Thyroid gland (tissue), 4 donors: ENCODE measurements around the gene ACAA2. TPM values are rescaled to one million over a fixed set of nuclear protein-coding genes. Genes with fewer than 3 reads are reported as not detected.

Experiments
- DNase-seq, 2 donors: peaks; one replicate each; pipeline ENCODE4 v3.0.0-alpha.2; 2019
- H3K27ac ChIP-seq, 3 donors: fragments of 200-600 bp; sonication (generic); 1 replicate in 2 of 3; 2 replicates in 1 of 3; pipeline ENCODE4 v1.5.1; 2016 to 2019; ENCODE audit warnings: mild to moderate bottlenecking in 1 of 3, moderate library complexity in 1 of 3
- H3K27me3 ChIP-seq: fragments of 200-600 bp; sonication (generic); one replicate; pipeline ENCODE4 v1.5.1; 2019
- H3K36me3 ChIP-seq, 2 donors: fragments of 200-600 bp; sonication (generic); one replicate each; pipeline ENCODE4 v1.5.1; 2016 to 2019
- H3K4me1 ChIP-seq, 2 donors: fragments of 200-600 bp; sonication (generic); one replicate each; pipeline ENCODE4 v1.5.1; 2017 to 2019
- H3K4me3 ChIP-seq, 3 donors: fragments of 200-600 bp; sonication (generic); replicated peaks in 1 of 3; 1 replicate in 2 of 3; 2 replicates in 1 of 3; pipeline ENCODE4 v1.5.1; 2016; ENCODE audit warnings: mild to moderate bottlenecking in 1 of 3
- H3K9me3 ChIP-seq: fragments of 200-600 bp; sonication (generic); one replicate; pipeline ENCODE4 v1.5.1; 2017
- POLR2A ChIP-seq, 2 donors: fragments of 450-650 bp; IDR thresholded peaks; one replicate each; pipeline ENCODE4 v1.6.1; 2017; ENCODE audit warnings: antibody characterized with exemption in 2 of 2, mild to moderate bottlenecking in 2 of 2, moderate library complexity in 1 of 2
- WGBS, 2 donors: methylation state at CpG; one replicate each; pipeline ENCODE4 v1.1.5; 2017; 5-methylcytosine and 5-hydroxymethylcytosine counted together
- intact Hi-C: fragments of 100-400 bp; cut with DNase I; formaldehyde crosslinking; loops from one replicate; pipeline ENCODE4 v1.15.1; 2023
- total RNA-seq, 4 donors: library from RNA; depleted of rRNA; stranded (reverse); fragments of >200 nt; gene quantifications; one replicate each; pipeline ENCODE4 v1.2.3, GENCODE V29; 2016
- TF ChIP-seq, protein P1 (sequence below), 6 experiments: fragments of 200-600 bp in 3 of 6; fragments of 450-650 bp in 3 of 6; sonication (generic) in 3 of 6; IDR thresholded peaks; one replicate each; pipeline ENCODE4 v1.5.1; 2016 to 2019; ENCODE audit warnings: antibody characterized with exemption in 6 of 6, mild to moderate bottlenecking in 2 of 6, inconsistent platforms in 1 of 6, moderate library complexity in 1 of 6

Gene ACAA2
- total RNA-seq, 4 donors from 2014 or later = 50.8 to 157 (median 108) TPM

DNA sequence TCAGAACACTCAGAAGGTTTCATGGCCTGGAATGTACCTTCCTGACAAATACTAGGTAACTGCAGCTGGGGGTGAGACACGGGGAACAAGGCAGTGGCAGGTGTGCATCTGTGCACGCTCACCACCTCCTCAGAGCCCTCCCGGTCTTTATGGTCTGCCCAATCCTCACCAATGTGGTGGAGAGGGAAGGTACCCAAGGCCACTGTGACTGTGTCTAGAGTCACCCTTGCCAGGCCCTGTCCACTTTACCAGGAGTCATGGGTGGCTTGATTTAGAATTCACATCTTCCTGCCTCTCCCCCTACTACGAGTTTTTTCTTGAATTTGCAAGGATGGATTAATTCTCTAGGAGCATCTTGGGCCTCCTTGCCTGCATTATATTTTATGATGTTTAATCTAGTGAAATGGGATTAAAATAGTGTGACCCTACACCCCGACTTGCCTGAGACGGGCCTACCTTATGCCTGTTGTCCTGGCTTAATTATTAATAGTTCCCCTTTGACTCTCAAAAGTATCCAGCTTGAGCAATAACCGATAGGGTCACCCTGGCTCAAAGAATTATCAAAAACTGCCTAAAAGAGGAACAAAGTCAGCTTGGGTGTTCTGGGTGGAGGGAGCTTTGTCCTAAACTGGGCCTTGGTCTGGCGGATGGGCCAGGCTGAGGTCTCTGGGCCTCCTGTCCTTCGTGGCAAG lies 56.5 kb downstream of the ACAA2 start:
- TF ChIP-seq POLR2A (IDR thresholded peaks at IDR 0.05) = no peak
- TF ChIP-seq, protein P1, sequence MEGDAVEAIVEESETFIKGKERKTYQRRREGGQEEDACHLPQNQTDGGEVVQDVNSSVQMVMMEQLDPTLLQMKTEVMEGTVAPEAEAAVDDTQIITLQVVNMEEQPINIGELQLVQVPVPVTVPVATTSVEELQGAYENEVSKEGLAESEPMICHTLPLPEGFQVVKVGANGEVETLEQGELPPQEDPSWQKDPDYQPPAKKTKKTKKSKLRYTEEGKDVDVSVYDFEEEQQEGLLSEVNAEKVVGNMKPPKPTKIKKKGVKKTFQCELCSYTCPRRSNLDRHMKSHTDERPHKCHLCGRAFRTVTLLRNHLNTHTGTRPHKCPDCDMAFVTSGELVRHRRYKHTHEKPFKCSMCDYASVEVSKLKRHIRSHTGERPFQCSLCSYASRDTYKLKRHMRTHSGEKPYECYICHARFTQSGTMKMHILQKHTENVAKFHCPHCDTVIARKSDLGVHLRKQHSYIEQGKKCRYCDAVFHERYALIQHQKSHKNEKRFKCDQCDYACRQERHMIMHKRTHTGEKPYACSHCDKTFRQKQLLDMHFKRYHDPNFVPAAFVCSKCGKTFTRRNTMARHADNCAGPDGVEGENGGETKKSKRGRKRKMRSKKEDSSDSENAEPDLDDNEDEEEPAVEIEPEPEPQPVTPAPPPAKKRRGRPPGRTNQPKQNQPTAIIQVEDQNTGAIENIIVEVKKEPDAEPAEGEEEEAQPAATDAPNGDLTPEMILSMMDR (IDR thresholded peaks at IDR 0.05) = no peak
- Histone ChIP-seq H3K27me3 (no peaks in the 10 kb centered on the region), H3K9me3 (no peaks in the 10 kb centered on the region), H3K36me3 (no peaks in the 10 kb centered on the region), H3K4me1 (peaks cover 0 to 3% of the 10 kb centered on the region in 2 donors), H3K4me3 (no peak overlapping the region), H3K27ac (no peak overlapping the region)
- no peak for DNase-seq
- intact Hi-C loops = no loop called here
- WGBS, 2 donors = 89 to 99% methylated on average over 9 of the region's 9 CpGs

DNA sequence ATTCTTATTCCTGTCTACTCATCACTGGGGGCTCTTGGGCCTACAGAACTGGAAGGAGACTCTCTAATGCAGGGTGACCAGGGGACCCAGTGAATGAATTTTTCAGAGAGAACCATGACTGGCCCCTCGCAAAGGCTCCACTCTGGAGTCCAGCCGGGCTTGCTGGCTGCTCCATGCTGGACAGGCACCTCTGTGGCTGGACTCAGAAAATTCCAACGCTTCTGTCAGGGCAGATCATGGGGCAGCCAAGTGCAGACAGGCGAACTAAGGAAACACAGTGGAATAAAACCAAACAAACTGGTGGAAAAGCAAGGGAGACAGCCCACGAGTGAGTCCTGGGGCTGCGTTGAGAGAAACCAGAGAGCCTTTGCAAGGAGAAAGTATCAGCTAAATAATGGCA lies 57.2 kb downstream of the ACAA2 start:
- WGBS, 2 donors = 69 to 94% methylated on average over 4 to 6 of the region's 6 CpGs
- TF ChIP-seq, protein P1 (IDR thresholded peaks at IDR 0.05) = no peak
- TF ChIP-seq POLR2A (IDR thresholded peaks at IDR 0.05) = no peak

DNA sequence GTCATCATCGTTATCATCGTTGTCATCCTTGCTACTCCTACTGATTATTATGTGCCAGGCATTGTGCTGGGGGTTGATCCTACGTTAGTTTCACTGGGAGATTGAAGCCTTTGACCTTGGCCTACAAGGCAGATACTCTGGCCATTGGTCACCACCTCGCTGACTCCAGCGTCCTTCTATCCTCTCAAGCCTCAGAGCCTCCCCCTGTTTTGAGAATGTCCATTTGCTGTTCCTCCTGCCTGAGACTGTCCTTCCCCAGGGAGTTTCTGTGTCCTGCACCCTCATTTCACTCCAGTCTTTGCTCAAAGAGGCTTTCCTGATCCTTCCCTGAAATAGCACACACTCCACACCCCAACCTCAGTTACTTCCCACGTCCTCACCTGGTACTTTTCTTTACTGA lies 57.8 kb downstream of the ACAA2 start:
- Histone ChIP-seq H3K27ac (no peak overlapping the region), H3K27me3 (no peaks in the 10 kb centered on the region), H3K4me3 (no peak overlapping the region), H3K4me1 (peaks cover 0 to 5% of the 10 kb centered on the region in 2 donors), H3K36me3 (no peaks in the 10 kb centered on the region), H3K9me3 (no peaks in the 10 kb centered on the region)
- TF ChIP-seq, protein P1 (IDR thresholded peaks at IDR 0.05) = no peak
- intact Hi-C loops = no loop called here
- no peak for DNase-seq
- WGBS, 2 donors = 94% methylated on average over 6 of the region's 6 CpGs

More for the DNA sequence above, 57.2 kb downstream of the ACAA2 start:
- Histone ChIP-seq H3K9me3 (no peaks in the 10 kb centered on the region), H3K36me3 (no peaks in the 10 kb centered on the region), H3K27ac (no peak overlapping the region), H3K27me3 (no peaks in the 10 kb centered on the region), H3K4me1 (peaks cover 0 to 5% of the 10 kb centered on the region in 2 donors), H3K4me3 (no peak overlapping the region)
- intact Hi-C loops = no loop called here
- DNase-seq = no peak

DNA sequence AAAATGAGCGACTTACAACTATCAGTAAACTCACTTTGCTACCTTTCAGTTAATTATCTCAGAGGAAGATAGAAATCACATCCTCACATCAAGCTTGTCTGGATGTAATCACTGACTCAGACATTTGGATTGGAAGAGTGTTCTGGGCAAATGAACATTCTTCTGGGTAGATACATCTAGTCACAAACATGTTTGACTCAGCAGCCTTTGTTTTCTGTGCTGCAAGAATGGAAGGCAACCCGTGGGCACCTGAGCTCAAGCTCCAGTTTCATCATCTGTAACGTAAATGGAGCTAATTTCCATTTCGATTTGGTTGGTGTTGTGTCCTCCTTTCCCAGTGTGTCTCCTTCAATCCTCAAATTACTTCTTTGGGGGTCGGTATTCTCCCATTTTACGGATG lies 58.5 kb downstream of the ACAA2 start:
- Histone ChIP-seq H3K27me3 (no peaks in the 10 kb centered on the region), H3K36me3 (no peaks in the 10 kb centered on the region), H3K4me3 (no peak overlapping the region), H3K27ac (no peak overlapping the region), H3K4me1 (peaks cover 0 to 5% of the 10 kb centered on the region in 2 donors), H3K9me3 (no peaks in the 10 kb centered on the region)
- WGBS, 2 donors = 92 to 95% methylated on average over 6 of the region's 6 CpGs
- DNase-seq = no peak
- no peak for TF ChIP-seq POLR2A (IDR thresholded peaks at IDR 0.05)
- TF ChIP-seq, protein P1 (IDR thresholded peaks at IDR 0.05) = no peak
- intact Hi-C loops = no loop called here

DNA sequence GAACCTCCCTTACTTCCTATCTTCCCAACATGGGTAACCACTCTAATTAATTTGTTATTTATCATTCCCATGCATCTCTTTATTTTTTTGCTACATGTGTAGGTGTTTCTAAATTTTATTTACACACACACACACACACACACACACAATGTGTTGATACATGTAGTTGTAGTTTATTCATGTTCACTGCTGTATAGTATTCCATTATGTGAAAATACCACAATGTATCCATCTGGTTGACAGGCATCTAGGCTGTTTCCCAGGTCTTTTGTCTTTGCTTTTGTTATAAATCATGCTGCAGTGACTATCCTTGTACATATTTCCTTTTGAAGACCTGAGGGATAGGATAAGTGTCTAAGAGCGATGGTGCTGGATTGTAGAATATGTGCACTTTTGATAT lies 59.7 kb downstream of the ACAA2 start:
- Histone ChIP-seq H3K4me1 (peaks cover 0 to 5% of the 10 kb centered on the region in 2 donors), H3K27ac (no peak overlapping the region), H3K9me3 (no peaks in the 10 kb centered on the region), H3K36me3 (no peaks in the 10 kb centered on the region), H3K4me3 (no peak overlapping the region), H3K27me3 (no peaks in the 10 kb centered on the region)
- WGBS, 2 donors = 94 to 100% methylated on average over 1 of the region's 1 CpG
- TF ChIP-seq POLR2A (IDR thresholded peaks at IDR 0.05) = no peak
- TF ChIP-seq, protein P1 (IDR thresholded peaks at IDR 0.05) = no peak
- no peak for DNase-seq
- intact Hi-C loops = no loop called here
